CD4-positive, alpha-beta T cell treated with Interleukin-2 at 100 ng/mL for 4 hours (primary cell): ENCODE data around the gene B4GALT2.

ENCODE experiments used
- DNase-seq: peaks from one replicate; pipeline ENCODE4 v3.0.0-alpha.2; 2020; ENCODE audit warnings: low spot score

Gene B4GALT2

DNA sequence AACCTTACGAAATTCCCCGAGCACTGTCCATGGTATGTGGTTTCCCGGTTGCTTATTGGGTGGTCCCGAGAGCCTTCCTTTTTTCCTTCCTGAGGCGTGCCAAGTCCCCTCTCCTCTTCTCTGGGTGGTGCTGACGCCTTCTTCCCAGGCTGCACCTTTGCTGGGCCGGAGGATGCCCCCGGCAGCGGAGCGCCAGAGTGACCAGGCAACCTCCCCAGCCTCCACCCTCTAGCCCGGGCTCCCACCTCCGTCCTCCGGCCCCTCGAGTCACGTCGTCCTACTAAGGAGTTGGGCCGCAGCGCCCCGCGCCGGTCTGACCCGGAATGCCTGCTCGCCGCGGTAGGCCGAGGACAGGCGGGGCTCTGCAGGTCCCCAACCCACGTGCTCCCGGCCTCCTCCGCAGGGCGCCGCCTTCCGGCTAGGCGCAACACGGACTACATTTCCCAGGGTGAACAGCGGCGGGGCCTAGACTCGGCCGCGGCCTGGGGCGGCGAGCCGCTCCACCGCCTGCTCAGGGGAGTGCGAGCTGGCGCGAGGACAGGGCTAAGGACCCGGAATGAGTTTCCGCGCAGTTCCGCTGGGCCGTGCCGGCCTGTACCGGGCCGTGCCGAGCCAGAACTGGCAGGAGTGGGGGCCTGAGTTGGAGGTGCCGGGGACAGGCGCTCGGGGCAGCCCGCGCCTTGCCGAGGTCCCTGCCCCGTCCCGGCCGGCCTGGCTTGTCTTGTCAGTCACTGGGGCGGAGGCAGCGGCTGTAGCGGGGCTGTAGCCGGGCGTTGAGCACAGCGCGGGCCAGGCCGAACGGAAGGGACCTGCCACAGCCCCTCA, 32.6 kb upstream of the B4GALT2 start, which contains the start of gene IPO13:
TSS of gene IPO13 (plus strand) at position 715 of the 825 bp plus-strand sequence. CDS start 651 bp downstream, outside the sequence.
- peak; percentile 96 for DNase-seq

- DNase-seq = peak; percentile 7
These were observed 31.7 kb upstream of the B4GALT2 start for GRCh38 chr1:43947061-43947873.

DNA sequence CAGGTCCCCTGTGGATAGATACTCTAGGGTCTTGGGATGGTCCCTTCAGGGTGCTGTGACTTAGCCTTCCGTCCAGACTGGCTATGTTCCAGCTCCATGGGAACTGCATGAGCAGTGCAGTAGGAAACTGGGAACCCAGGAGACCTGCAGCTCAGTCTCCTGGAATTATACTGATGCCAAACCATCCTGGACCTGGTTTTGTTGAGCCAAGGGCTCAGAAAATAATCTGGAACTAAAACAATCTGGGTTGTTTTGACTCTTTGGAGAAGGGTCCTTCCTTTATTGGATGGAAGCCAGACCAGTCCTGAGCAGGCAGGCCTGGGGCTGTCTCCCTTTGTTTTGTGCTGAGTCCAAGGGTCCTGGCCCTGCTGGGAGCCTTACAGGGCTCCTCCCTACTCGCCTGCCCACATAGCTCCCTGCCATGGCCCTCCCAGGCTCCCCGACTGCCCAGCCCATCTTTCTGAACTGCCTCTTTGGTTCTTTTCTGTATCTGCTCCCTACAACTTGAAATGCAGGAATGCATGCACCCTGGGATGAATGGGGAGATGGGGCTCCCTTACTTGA, 31.1 kb upstream of the B4GALT2 start:
- DNase-seq = no peak

DNA sequence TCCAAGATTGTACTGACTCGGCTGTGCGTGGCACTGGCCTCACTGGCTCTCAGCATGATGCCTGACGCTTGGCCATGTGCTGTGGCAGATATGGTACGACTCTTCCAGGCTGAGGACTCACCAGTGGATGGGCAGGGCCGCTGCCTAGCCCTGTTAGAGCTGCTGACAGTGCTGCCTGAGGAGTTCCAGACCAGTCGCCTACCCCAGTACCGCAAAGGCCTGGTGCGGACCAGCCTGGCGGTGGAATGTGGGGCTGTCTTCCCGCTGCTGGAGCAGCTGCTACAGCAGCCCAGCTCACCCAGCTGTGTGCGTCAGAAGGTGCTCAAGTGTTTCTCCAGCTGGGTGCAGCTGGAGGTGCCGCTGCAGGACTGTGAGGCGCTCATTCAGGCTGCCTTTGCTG, 29.3 kb upstream of the B4GALT2 start:
- no peak for DNase-seq

DNA sequence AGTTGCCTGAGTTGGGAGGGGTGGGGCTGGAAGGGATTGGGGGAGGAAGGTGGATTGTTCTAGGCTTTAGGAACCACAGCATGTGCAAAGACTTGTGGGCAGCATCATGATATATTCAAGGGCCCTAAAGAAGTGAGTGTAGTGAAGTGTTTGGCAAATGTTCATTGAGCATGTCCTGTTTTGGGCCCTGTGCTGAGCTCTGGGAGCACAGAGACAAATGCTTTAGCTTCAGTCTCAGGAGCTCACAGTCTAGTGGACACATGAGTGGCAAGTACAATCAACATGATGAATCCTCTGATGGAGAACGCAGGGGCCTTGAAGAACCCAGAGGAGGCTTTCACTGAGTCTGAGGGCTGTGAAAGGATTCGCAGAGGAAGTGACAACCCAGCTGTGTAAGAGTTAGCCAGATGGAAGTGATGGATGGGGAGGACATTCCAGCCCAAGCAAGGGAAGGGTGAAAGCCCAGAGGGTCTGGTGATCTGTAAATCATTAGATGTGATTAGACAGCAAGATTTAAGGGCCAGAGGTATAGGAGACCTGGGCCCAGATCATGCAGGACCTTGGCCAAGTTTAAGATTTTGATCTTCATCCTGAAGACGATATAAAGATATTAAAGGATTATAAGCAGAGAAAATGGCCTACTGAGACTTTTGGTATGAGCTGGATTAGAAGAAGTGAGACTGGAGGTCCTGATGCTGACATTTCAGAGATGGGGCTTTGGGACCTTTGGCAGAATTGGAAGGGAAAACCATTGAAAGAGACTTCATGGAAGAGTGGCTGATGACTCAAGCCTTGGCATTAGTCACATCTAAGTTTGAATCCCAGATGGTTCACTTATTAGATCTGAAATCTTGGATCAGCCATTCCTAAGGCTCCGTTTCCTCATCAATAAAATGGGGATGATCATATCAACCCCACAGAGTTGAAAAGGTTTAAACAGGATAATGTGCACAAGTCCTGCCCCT, 27.7 kb upstream of the B4GALT2 start:
- DNase-seq = no peak

- DNase-seq = no peak
These were observed 26.2 kb upstream of the B4GALT2 start for GRCh38 chr1:43952731-43953346.

GRCh38 chr1:43953361-43953760, 25.6 kb upstream of the B4GALT2 start:
- DNase-seq = no peak

DNA sequence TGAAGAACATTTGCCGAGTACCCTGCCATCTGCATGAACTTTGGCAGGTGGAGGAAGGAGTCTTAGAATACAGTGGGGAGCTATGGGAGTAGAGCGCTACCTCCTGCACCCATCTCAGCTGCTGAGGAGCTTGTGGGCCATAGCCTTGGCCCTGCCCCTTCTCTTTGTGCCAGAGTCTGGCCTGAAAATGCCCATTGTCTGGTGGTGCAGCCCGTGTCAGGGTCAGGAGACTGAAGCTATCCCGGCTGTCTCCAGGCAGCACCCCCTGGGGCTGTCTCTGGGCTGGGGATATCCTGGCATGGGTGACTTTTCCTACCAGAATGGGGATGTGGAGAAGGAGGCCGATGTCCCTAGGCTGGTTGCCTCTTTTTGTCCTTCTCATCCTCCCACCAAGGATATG, 25.0 kb upstream of the B4GALT2 start:
- no peak for DNase-seq

GRCh38 chr1:43956234-43956633, 22.8 kb upstream of the B4GALT2 start:
- DNase-seq = no peak

DNA sequence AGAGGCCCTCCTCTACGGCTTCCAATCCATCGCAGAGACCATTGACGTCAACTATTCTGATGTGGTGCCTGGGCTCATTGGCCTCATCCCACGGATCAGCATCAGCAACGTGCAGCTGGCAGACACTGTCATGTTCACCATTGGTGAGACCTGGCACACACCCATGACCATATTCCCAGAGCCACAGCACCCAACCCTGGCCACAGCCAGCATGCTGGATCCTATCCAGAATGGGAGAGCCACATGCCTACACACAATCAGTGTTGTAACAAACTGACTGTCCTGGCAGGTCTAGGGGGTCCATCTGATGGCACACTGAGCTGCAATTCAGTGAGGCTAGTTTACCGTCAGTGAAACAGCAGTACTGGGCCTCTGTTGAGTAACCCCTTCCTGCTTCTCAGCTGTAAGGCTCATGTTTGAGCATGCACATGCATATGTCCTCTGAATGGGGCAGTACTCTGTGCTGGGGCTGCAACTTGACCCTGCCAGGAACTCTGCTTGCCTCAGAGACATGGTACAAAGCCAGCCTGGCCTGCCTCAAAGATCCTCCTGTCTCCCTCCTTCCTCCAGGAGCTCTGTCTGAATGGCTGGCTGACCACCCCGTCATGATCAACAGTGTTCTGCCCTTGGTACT, 21.5 kb upstream of the B4GALT2 start:
- DNase-seq = no peak

DNA sequence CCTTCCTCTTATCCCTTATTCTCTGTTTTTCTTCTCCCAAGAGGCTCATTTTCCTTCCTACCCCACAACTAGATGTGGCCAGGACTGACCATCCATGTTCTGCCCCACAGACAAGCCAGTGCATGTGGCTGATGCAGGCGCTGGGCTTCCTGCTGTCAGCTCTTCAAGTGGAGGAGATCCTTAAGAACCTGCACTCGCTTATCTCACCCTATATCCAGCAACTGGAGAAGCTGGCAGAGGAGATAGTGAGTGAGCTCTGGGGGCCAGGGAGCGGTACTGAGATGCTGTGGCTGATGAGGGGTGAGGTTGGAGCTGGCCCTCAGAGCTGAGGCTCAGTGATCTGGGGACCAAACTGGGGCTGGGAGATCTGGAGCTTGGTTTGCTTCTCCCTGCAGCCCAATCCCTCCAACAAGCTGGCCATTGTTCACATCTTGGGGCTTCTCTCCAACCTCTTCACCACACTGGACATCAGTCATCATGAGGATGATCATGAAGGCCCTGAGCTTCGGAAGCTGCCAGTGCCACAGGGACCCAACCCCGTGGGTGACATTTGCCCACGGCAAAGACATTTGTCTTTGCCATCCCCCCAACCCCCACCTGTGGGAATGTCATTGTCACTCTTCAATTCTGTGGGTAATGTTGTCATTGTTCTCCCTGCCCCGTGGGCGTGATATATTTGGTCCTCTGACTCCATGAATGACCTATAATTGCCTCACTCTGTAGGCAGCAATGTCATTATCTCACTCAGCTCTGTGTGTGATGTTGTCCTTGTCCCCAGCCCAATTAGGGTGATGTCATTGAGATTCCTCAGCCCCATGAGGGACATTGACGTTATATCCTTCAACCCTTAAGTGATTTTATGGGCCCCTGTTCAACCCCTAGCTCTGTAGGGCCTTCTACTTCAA, 20.4 kb upstream of the B4GALT2 start:
- DNase-seq = no peak

DNA sequence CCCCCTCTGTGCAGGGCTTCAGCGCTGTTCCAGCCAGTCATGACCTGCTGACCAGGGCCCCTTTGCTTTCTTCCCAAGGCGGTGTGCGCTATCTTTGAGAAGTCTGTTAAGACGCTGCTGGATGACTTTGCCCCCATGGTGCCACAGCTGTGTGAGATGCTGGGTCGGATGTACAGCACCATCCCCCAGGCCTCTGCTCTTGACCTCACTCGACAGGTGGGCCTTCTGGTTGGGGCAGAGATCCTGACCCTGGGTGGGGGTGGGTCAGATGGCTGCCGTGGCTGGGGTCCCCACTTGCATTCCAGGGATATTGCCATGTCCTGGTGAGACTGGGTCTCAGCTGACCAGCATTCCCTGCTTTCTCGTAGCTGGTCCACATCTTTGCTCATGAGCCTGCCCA, 18.2 kb upstream of the B4GALT2 start:
- no peak for DNase-seq

DNA sequence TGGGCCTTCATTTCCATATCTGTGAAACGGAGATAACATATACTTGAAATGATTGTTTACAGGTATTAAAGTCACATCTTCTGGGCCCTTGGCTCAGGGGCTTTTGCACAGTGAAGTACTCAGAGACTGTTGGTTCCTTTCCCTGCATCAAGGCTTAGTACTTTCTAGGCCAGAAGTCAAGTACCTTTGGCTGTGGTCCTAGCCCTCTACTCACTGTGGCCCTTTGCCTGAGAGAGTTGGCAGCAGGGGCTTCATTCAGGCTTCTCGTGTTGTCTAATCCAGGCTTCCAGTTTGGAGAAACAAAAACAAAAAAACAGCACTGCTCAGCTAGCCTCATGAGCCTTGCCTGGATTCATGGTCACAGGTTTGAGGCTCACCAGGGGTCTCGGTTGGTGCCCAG, 17.3 kb upstream of the B4GALT2 start:
- no peak for DNase-seq

- no peak for DNase-seq
These were observed 16.7 kb upstream of the B4GALT2 start for GRCh38 chr1:43962324-43962723.

- DNase-seq = no peak
These were observed 16.0 kb upstream of the B4GALT2 start for GRCh38 chr1:43963006-43963405.

- no peak for DNase-seq
These were observed 15.1 kb upstream of the B4GALT2 start for GRCh38 chr1:43963890-43964289.

GRCh38 chr1:43965316-43965715, 13.7 kb upstream of the B4GALT2 start:
- no peak for DNase-seq

- peak; percentile 16 for DNase-seq
These were observed 10.6 kb upstream of the B4GALT2 start for GRCh38 chr1:43968348-43968948.

- DNase-seq = no peak
These were observed 9.6 kb upstream of the B4GALT2 start for GRCh38 chr1:43969416-43969745.
